Measurements from ENCODE around the gene ITGB3. TPM values are rescaled to one million over a fixed set of nuclear protein-coding genes. Genes with fewer than 3 reads are reported as not detected.

Gene ITGB3
- total RNA-seq, 1 experiment from 2014 or later: not detected

DNA sequence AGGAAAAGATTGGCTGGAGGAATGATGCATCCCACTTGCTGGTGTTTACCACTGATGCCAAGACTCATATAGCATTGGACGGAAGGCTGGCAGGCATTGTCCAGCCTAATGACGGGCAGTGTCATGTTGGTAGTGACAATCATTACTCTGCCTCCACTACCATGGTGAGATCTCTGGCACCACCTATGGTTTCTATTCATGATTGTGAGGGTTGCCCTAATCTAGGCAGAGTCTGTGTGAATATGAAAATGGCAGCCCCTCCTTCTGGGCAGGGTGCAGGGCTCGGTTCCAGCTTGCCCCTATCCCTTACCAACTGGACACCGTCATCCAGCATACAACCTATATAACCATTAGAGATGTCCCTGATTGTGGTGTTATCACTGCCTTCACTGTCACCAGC, 33.4 kb downstream of the ITGB3 start:
- no peak overlapping the region for H2AFZ ChIP-seq (ENCODE audit: low read depth, low read length, poor library complexity, severe bottlenecking)
- H3K79me2 ChIP-seq (ENCODE audit: insufficient read depth, low read length): no peaks in the 10 kb centered on the region
- H3K4me1 ChIP-seq (ENCODE audit: control insufficient read depth in 1 of 2, insufficient read depth in 2 of 2, low read length in 2 of 2): peaks cover 5 to 11% of the 10 kb centered on the region in 2 experiments; a peak in 3 of 4 replicates
- no peak overlapping the region for H3K4me3 ChIP-seq (replicated peaks in 1 of 2; ENCODE audit: low read depth in 1 of 2, low read length in 2 of 2)
- H3K27me3 ChIP-seq (ENCODE audit: insufficient read depth, low read length): no peaks in the 10 kb centered on the region
- ChIA-PET RAD21 (ENCODE audit: low non-redundant PET in 1 of 2, low total read pairs in 2 of 2, uncharacterized antibody in 2 of 2, unreplicated experiment in 2 of 2) (no interaction called here), CTCF (no interaction called here), POLR2A (no interaction called here)
- no TSS peak for BruUV-seq (replicated peaks)
- H3K9ac ChIP-seq (ENCODE audit: low read length): no peak overlapping the region
- H4K20me1 ChIP-seq (ENCODE audit: insufficient read depth): no peaks in the 10 kb centered on the region
- DNase-seq (ENCODE audit: low read depth, low spot score) (no peak), ATAC-seq (peak; percentile 37; the same call in 1 of the 2 replicates)
- no peak for TF ChIP-seq YY1 (IDR thresholded peaks at IDR 0.05; ENCODE audit: extremely low read depth, insufficient replicate concordance, low read depth, low read length)
- TF ChIP-seq, protein P1, sequence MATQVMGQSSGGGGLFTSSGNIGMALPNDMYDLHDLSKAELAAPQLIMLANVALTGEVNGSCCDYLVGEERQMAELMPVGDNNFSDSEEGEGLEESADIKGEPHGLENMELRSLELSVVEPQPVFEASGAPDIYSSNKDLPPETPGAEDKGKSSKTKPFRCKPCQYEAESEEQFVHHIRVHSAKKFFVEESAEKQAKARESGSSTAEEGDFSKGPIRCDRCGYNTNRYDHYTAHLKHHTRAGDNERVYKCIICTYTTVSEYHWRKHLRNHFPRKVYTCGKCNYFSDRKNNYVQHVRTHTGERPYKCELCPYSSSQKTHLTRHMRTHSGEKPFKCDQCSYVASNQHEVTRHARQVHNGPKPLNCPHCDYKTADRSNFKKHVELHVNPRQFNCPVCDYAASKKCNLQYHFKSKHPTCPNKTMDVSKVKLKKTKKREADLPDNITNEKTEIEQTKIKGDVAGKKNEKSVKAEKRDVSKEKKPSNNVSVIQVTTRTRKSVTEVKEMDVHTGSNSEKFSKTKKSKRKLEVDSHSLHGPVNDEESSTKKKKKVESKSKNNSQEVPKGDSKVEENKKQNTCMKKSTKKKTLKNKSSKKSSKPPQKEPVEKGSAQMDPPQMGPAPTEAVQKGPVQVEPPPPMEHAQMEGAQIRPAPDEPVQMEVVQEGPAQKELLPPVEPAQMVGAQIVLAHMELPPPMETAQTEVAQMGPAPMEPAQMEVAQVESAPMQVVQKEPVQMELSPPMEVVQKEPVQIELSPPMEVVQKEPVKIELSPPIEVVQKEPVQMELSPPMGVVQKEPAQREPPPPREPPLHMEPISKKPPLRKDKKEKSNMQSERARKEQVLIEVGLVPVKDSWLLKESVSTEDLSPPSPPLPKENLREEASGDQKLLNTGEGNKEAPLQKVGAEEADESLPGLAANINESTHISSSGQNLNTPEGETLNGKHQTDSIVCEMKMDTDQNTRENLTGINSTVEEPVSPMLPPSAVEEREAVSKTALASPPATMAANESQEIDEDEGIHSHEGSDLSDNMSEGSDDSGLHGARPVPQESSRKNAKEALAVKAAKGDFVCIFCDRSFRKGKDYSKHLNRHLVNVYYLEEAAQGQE (IDR thresholded peaks at IDR 0.05; ENCODE audit: low read depth): no peak
- no peak for TF ChIP-seq CEBPB (IDR thresholded peaks at IDR 0.05; ENCODE audit: low read depth)
- no peak for TF ChIP-seq EZH2 (IDR thresholded peaks at IDR 0.05)
- TF ChIP-seq CBX3 (IDR thresholded peaks at IDR 0.05; ENCODE audit: low read depth): no peak
- TF ChIP-seq RAD21 (IDR thresholded peaks at IDR 0.05; ENCODE audit: low read depth): peak; percentile 16; the same call in 1 of the 2 replicates
- TF ChIP-seq TCF7L2 (IDR thresholded peaks at IDR 0.05; ENCODE audit: borderline replicate concordance, extremely low read depth, insufficient read depth, insufficient read length): no peak
- no peaks in the 10 kb centered on the region for H3K9me3 ChIP-seq (ENCODE audit: control insufficient read depth in 1 of 2, insufficient read depth in 1 of 2, low read depth in 1 of 2, low read length in 2 of 2)
- no peak overlapping the region for H3K27ac ChIP-seq (ENCODE audit: low read depth, low read length)
- intact Hi-C loops (cut with micrococcal nuclease): no loop called here
- H3K9me2 ChIP-seq (ENCODE audit: insufficient read depth): no peaks in the 10 kb centered on the region
- no peaks in the 10 kb centered on the region for H3K36me3 ChIP-seq (ENCODE audit: control insufficient read depth in 1 of 2, insufficient read depth in 2 of 2, low read length in 2 of 2)
- H3K4me2 ChIP-seq (ENCODE audit: low read length): no peak overlapping the region

Measured in HCT116 (cell line).